ENCODE measurements around the gene CACNB3. TPM values are rescaled to one million over a fixed set of nuclear protein-coding genes. Genes with fewer than 3 reads are reported as not detected.

The CACNB3 gene
- total and polyA plus RNA-seq, 2 of the 8 experiments (the other 6 are each of a cell fraction or from before 2014, with no cell fraction given): 12.5 to 16.0 TPM

DNA sequence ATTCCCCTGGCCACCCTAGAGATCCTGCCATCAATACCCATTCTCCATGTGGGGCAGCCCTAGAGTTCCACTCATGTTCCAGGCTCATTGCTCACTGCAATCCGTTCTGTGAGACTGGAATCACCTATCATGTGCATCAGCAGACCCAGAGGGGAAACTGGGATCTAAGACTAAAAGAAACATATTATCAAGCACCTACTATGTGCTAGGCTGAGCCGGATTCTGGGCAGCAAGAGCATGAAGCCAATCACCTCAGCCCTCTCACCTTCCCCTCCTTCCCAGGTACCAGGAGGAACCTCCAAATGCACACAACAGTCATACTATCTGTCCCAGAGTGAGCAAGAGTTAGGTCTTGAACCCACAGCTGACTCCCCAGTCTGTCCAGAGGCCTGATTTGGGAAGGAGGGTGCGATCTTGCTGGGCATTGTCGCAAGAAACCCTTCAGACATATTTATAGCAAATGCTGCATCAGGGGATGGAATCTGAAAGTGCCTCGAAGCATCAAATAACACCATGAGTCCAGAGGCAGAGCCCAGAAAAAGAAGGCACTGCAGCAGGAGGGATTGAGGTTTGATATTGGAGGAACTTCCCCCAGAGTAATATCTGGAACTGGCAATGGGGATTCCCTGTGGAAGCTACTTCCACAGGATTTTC is 6.7 kb upstream of the CACNB3 start:
- 0 out of 2 replicates have a peak overlapping the region, but pooled peaks have one; percentile 5 for H3K27ac ChIP-seq (ENCODE audit: low read depth, low read length)
- WGBS, 2 experiments (ENCODE audit: extremely low coverage in 1 of 2, insufficient coverage in 1 of 2, insufficient read length in 1 of 2, insufficient replicate concordance in 2 of 2, low coverage in 1 of 2, low lambda C conversion rate in 2 of 2, missing lambda C conversion rate in 1 of 2): 91% methylated on average over 5 of the region's 5 CpGs; no CpG with 5 or more reads in 1 of the 2 experiments
- FAIRE-seq: no peak

More for the DNA sequence above, 6.7 kb upstream of the CACNB3 start:
- Histone ChIP-seq H3K18ac (ENCODE audit: extremely low read depth, low read length) (no peak overlapping the region), H3K27me3 (replicated peaks in 1 of 4; ENCODE audit: control insufficient read depth in 3 of 4, extremely low read depth in 1 of 4, insufficient read depth in 3 of 4, low read length in 3 of 4) (peaks cover 2 to 29% (median 20%) of the 10 kb centered on the region in 4 experiments), H2BK5ac (ENCODE audit: low read depth, low read length) (no peak overlapping the region), H3K4ac (replicated peaks; ENCODE audit: insufficient read length, low read depth, low read length) (no peak overlapping the region), H3K4me1 (replicated peaks in 1 of 4; ENCODE audit: control insufficient read depth in 3 of 4, insufficient read depth in 4 of 4, low read length in 3 of 4) (peaks cover 0 to 14% (median 7%) of the 10 kb centered on the region in 4 experiments; a peak in 6 of 7 replicates), H3K56ac (replicated peaks; ENCODE audit: insufficient read length, low read depth, low read length) (no peak overlapping the region), H3K36me3 (ENCODE audit: control insufficient read depth in 2 of 4, insufficient read depth in 4 of 4, low read length in 3 of 4) (no peaks in the 10 kb centered on the region), H2BK20ac (ENCODE audit: low read length) (peak overlapping the region; percentile 35; the same call in 1 of the 2 replicates), H2BK120ac (replicated peaks; ENCODE audit: low read depth, low read length) (no peak overlapping the region), H3K4me2 (ENCODE audit: insufficient read depth in 1 of 2, low read depth in 2 of 2, low read length in 2 of 2) (peak overlapping the region in 1 of 2 experiments; percentile 2; a peak in 1 of 4 replicates), H2AK5ac (ENCODE audit: low read depth, low read length) (0 out of 2 replicates have a peak overlapping the region, but pooled peaks have one; percentile 3), H3K9ac (replicated peaks in 1 of 4; ENCODE audit: extremely low read depth in 1 of 4, low read depth in 3 of 4, low read length in 3 of 4) (no peak overlapping the region), H3K4me3 (ENCODE audit: extremely low read depth in 1 of 4, insufficient read depth in 2 of 4, low read depth in 3 of 4, low read length in 4 of 4) (no peak overlapping the region), H4K20me1 (replicated peaks in 1 of 2; ENCODE audit: control insufficient read depth in 1 of 2, insufficient read depth in 2 of 2, low read length in 2 of 2) (peaks cover 0 to 3% of the 10 kb centered on the region in 2 experiments), H3K79me1 (ENCODE audit: low read depth, low read length) (no peaks in the 10 kb centered on the region), H3K9me3 (ENCODE audit: insufficient read depth in 2 of 2, low read depth in 1 of 2, low read length in 1 of 2) (no peaks in the 10 kb centered on the region), H4K8ac (ENCODE audit: extremely low read depth, insufficient read depth, low read length) (no peak overlapping the region), H2BK12ac (ENCODE audit: low read depth, low read length) (peak overlapping the region; percentile 30; the same call in 1 of the 2 replicates), H2AFZ (ENCODE audit: low read length) (no peak overlapping the region), H2BK15ac (ENCODE audit: low read length) (0 out of 2 replicates have a peak overlapping the region, but pooled peaks have one; percentile 54), H3K23me2 (ENCODE audit: low read depth, low read length) (peaks cover 21% of the 10 kb centered on the region; the same call in 1 of the 2 replicates), H4K5ac (ENCODE audit: insufficient read length, low read depth, low read length) (no peak overlapping the region), H3K79me2 (ENCODE audit: control insufficient read depth in 1 of 2, insufficient read depth in 2 of 2, low read length in 2 of 2) (no peaks in the 10 kb centered on the region), H4K91ac (replicated peaks; ENCODE audit: insufficient read length, low read length) (no peak overlapping the region), H3K23ac (ENCODE audit: insufficient read length) (no peak overlapping the region), H3K14ac (ENCODE audit: insufficient read length) (no peak overlapping the region)
- CTCF ChIA-PET (ENCODE audit: partially characterized antibody): interaction anchor here (0.7 to 12.1 kb wide), 13 partner anchors 9 to 1259 kb away, joined by 3 to 121 read pairs (median 3); partner anchors contain the start of genes ADCY6 and WNT10B
- TF ChIP-seq JUND (IDR thresholded peaks at IDR 0.05; ENCODE audit: low read length) (no peak), KDM5A (IDR thresholded peaks at IDR 0.05; ENCODE audit: low read length) (no peak), SP4 (IDR thresholded peaks at IDR 0.05; ENCODE audit: low read length) (no peak), EGR1 (IDR thresholded peaks at IDR 0.05; ENCODE audit: borderline replicate concordance, low read depth, low read length) (no peak), CBX5 (IDR thresholded peaks at IDR 0.05; ENCODE audit: low read depth, low read length) (no peak)
- TF ChIP-seq, protein P1, sequence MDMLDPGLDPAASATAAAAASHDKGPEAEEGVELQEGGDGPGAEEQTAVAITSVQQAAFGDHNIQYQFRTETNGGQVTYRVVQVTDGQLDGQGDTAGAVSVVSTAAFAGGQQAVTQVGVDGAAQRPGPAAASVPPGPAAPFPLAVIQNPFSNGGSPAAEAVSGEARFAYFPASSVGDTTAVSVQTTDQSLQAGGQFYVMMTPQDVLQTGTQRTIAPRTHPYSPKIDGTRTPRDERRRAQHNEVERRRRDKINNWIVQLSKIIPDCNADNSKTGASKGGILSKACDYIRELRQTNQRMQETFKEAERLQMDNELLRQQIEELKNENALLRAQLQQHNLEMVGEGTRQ (IDR thresholded peaks at IDR 0.05; ENCODE audit: low read length): no peak
- no peak for DNase-seq (ENCODE audit: low read depth in 1 of 2, low spot score in 2 of 2)
- POLR2A ChIA-PET (ENCODE audit: partially characterized antibody): interaction anchor here (0.7 to 2.5 kb wide), 6 partner anchors 11 to 96 kb away, joined by 3 to 17 read pairs (median 4); partner anchors contain the start of genes ADCY6, CCNT1 and RND1

Data from H1 (cell line).